Testis (tissue), 2 donors: Measurements from ENCODE around the gene APOD.

Experiments
- CTCF ChIP-seq, 3 experiments: fragments of 450-650 bp in 2 of 3; fragments of 200-600 bp in 1 of 3; sonication (generic) in 1 of 3; IDR thresholded peaks; one replicate each; pipeline ENCODE4 v1.5.1; 2016 to 2019; ENCODE audit warnings: antibody characterized with exemption in 3 of 3, mild to moderate bottlenecking in 2 of 3, moderate library complexity in 1 of 3
- POLR2A ChIP-seq: fragments of 450-650 bp; IDR thresholded peaks from one replicate; pipeline ENCODE4 v1.6.1; 2017; ENCODE audit warnings: antibody characterized with exemption, mild to moderate bottlenecking, moderate library complexity

- no peak for TF ChIP-seq CTCF (IDR thresholded peaks at IDR 0.05)
- TF ChIP-seq POLR2A = no peak
Observed at GRCh38 chr3:195557322-195557721, 26.4 kb downstream of the APOD start.
